GM04503 (cell line): ENCODE data around the gene DCTN4.
"Not testable (repeated sequence)": the region's sequence is repeated elsewhere in the genome, so short reads cannot be mapped to it uniquely, and the experiment has no call there.

Experiments used
- DNase-seq: peaks from one replicate; pipeline ENCODE4 v3.0.0-alpha.2; 2012; ENCODE audit warnings: low read depth

The DCTN4 gene

DNA sequence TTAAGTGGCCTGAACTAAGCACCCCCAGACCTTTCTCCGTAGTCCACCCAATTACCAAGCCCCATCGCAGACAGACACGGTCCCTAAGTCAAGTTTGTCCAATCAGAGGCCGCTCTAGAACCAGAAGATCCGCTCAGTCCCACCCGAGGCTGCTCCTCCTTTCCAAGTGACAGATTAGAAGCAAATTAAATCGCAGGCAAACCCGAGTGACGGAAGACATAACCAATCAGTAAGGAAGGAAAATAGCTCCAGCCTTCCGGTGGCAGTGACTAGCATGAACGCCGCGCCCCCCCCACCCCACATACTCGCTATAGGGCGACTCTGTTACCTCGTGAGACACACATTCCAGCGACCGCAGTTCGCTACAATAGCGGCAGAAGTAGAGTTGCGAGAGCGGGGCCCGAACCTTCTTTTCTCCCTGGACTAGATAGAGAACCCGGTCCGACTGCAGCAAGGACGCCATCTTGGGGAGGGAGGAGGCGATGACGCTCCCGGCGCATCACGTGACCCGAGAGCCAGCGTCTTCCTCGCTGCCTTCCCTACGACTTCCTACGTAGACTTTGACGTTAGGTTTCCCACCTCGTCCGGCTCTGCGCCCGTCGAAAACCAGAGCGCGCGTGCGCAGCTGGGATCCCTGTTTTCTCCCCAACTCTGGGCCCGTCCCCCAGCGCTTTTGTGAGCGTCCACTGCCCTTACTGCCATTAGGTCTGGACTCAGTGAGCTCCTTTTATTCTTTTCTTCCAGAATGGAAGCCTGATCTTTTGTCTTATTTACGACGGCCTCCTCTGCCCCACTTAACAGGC is at the start of gene DCTN4:
Gene DCTN4 (minus strand): TSS at position 487 of the 803 bp plus-strand sequence. CDS start 24 bp downstream, at position 463.
- peak; percentile 99 for DNase-seq

DNA sequence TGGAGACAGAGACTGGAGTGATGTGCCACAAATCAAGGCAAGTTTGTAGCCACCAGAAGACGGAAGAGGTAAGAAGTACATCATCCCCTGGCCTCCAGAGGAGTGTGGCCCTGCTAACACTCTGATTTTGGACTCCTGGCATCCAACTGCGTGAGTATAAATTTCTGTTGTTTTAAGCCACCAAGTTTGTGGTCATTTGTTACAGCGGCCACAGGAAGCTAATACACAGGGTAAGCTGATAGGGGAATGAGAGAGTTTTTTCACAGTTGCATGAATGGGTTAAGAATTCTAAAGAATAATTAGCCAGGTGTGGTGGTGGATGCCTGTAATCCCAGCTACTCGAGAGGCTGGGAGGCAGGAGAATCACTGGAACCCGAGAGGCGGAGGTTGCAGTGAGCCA is 45.6 kb upstream of the DCTN4 start:
- no peak for DNase-seq

DNA sequence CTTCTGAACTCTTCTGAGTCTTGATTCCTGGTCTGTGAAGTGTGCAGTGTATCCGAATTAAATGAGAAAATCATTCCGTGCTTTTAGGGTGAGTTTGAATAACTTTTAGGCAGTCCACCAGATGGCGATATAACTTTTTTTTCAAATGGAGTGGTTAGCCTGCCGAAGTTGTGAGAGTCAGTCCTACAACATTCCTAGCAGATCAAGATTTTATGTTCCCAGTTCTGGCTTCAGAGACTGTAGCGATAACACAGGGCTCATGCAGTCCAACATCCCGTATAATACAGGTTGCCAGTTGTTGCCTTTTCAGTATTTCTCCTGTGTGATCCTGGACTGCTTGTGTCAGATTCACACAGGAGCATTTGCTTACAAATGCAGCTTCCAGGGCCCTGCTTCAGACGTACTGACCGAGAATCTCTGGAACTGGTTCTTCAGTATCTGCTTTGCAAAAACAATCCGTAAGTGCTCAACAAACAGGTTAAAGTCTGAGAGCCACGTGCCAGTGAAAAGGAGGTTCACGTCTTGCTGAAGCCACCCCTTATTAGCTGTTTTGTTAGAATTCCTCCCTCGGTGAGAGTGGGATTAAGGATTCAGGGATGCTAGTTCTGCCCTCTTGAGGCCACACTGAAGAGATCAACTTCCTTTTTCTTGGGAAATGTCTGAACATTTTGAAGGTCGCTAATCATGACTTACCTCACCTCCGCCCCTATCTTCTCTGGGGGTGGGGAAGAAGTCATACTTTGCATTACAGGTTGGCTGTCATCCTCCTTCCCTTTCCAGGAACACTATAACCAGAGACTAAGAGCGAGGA is 42.5 kb upstream of the DCTN4 start:
- DNase-seq, result peak; percentile 50

GRCh38 chr5:150797384-150797783 is 38.6 kb upstream of the DCTN4 start:
- no peak for DNase-seq

GRCh38 chr5:150794927-150795326 is 36.1 kb upstream of the DCTN4 start:
- DNase-seq, result no peak

DNA sequence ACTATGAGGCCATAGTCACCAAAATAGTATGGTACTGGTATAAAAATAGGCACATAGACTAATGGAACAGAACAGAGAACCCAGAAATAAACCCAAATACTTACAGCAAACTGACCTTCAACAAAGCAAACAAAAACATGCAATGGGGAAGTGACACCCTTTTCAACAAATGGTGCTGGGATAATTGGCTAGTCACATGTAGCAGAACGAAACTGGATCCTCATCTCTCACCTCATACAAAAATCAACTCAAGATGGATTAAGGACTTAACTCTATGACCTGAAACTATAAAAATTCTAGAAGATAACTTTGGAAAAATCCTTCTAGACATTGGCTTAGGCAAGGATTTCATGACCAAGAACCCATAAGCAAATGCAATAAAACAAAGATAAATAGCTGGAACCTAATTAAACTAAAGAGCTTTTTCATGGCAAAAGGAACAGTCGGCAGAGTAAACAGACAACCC is 34.6 kb upstream of the DCTN4 start:
- not testable (repeated sequence) for DNase-seq

- no peak for DNase-seq
Measured at GRCh38 chr5:150791536-150791935, 32.7 kb upstream of the DCTN4 start.

GRCh38 chr5:150789943-150790611 is 31.3 kb upstream of the DCTN4 start:
- DNase-seq, result peak; percentile 98

GRCh38 chr5:150789450-150789849 is 30.6 kb upstream of the DCTN4 start:
- no peak for DNase-seq

DNA sequence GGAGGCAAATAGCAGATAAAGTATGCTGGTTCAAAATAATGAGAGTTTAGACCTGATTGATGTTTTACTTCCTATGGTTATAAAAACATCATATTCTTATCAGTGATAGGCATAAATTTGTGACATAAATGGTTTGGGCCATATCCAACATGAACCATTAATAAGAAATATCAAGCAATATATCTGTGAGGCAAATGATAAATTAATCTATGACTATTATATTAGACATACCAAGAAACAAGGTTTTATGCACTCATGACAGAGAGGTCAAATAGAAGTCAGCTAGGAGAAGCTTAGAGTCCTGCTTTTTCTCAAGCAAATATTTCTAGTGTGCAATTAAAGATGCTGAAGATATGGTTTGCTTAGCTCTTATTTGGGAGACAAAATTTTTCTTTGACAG is 30.2 kb upstream of the DCTN4 start:
- DNase-seq, result no peak

DNA sequence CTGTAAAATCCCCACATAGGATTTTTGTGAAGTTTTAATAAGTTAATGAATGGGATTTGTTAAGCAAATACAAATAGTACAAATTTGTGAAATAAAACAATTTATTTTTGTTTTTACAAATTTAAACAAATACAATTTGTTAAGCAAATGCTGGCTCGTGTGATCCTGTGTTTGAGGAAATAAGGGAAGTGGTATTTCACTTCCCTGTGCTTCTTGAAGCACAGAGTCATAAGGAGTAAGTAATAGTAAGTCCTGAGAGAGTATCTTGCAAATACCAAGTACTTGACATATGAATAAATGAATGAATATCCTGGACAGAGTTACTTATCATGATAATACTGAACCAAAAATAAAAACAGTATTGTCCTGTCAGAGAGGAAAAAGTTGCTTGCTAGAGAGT is 28.8 kb upstream of the DCTN4 start:
- DNase-seq, result no peak

DNA sequence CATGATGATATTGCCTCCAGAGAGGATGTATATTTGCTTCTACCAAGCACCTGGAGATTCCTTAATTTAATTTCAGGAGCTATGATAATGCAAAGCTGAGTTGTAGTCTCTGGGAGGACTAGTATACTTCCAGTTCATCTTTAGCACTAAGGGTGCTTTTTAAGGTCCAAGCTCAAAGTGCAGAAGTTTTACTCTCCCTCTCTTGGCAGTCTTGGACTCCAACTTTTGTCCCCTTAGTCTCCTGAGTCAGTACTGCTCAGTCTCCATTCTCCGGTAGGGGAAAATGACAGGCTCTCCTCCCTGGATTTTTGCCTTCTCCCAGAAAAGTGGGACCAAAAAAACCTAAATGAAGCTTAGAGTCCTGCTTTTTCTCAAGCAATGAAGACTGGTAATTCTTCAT is 28.1 kb upstream of the DCTN4 start:
- DNase-seq, result no peak

DNA sequence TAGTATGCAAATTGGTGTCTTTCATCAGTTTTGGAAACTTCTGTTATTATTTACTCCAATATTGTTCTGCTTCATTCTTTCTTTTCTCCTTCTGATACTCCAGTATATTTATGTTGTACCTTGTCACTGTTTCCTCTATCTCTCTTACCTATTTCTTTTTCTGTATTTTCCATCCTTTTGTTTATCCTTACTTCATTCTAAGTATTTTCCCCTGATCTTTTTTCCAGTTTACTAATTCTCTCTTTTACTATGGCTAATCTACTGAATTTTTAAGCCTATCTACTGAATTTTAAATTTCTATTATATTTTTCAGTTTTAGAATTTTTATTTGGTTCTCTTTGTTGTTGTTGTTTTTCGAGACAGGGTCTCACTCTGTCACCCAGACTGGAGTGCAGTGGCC is 27.1 kb upstream of the DCTN4 start:
- no peak for DNase-seq

DNA sequence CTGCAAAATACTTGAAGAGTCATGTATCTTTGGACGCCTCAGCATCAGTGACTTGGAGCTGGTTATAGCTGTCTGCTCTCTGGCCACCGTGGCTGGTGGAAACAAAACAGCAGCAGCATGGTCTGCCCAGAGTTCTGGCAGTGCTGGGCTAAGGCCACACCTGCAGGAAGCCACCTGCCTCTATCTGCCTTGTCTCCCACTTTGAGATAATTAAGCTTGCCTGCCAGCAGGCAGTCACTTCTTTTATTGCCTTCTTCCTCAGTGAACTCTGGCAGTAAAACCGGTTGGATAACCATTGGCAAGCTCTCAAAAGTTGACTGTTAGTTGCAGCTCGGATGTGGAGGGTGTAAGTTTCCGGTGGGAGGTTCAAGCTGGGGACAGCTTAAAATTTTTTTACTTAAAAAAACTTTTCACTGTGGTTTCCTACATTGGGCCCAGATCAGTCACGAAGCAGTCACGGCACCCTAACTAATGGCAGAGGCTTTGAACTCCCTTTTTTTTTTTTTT is 24.7 kb upstream of the DCTN4 start:
- DNase-seq, result peak; percentile 96

DNA sequence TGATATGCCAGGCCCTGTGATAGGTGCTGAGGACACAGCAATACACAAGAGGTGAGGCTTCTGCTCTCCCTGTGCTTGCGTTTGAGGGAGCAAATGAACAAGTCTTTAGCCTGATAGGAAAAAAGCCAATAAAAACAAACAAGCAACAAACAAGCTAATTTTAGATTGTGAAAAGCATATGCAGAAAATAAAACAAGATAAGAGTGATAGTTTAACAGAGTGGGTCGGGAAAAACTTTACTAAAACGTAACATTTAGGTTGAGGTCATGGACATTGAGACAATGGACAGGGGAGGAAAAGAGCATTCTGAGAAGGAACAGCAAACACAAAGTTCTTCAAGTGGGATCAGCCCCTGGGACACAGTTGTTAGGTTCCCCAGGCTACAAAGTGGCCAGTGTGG is 24.0 kb upstream of the DCTN4 start:
- no peak for DNase-seq

DNA sequence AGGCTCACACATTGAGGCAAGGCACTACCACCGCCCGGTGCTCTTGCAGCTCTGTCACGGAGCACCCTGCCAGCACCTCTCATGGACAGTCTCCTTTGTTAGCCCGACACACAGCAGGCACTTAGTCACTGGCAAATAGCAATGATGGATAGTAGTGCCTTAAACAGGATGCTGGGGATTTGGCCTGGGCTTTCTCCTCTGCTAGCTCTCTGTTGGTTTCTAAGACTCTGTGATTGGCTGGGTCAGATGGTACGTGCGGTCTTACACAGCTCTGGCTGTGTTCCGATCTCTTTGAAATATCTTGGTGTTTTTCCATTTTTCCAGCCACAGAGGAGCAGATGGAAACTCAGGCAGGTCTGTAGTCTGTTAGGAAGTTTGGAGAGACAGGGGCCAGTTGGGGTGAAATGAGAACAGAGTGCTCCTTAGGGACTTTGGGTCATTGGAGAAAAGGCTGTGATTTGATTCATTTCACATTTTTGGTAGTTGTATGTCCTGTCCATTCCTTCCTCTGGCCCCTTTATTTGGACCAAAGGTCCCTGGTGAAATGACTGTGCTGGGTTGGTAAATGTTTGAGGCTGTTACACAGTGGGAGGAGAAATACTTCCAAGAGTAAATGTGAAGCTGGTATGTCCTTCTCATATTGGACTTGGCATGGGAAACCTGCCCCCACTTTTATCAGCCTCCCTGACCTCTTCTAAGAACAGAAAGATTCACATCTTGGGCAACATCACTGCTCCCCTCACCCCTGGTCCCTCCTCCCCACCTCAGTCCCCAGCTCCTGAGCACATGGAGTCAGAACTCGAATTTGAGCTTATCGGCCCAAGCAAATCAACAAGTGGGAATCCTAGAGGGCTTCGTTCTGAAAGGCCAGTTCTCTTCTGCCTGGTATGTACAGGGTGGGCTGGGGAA is 23.1 kb upstream of the DCTN4 start:
- DNase-seq, result peak; percentile 98

DNA sequence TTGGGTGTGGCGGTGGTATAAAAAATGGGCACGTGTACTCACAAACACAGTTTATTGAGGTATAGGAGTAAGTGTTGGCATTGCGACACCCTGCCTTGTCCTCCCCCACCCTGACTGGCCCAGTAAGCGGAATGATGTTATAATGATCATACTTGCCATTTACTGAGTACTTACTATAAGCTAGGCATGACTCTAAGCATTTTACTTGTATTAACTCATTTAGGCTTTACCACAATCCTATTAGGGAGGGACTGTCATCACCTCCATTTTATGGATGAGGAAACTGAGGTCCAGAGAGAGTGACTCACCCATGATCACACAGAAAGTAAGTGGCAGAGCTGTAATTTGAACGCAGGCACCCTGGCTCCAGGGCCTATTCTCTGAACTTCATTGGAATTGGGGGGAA is 22.0 kb upstream of the DCTN4 start:
- DNase-seq, result peak; percentile 85

DNA sequence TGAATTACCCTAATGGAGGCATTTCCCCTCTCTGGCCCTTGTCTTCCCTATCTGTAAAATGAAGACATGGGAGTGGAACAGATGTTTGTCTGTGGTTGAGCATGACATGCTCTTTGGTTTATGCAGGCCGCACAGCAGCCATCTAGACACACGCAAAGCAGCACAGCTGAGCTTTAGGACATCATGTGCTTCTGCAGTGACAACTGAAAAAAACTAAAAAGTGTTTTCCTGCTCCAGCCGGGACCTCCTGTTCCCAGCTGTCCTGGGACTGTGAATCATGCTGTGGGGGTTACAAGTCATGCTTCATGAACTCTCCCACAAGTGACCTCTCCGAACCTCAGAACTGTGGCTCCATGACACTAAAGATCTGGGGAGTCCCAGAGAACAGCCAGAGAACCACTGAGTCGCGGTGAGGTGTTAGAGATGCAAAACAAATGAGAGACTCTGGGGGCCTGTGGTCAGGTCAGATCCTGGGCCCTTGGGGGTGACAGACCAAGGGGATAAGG is 21.4 kb upstream of the DCTN4 start:
- no peak for DNase-seq

DNA sequence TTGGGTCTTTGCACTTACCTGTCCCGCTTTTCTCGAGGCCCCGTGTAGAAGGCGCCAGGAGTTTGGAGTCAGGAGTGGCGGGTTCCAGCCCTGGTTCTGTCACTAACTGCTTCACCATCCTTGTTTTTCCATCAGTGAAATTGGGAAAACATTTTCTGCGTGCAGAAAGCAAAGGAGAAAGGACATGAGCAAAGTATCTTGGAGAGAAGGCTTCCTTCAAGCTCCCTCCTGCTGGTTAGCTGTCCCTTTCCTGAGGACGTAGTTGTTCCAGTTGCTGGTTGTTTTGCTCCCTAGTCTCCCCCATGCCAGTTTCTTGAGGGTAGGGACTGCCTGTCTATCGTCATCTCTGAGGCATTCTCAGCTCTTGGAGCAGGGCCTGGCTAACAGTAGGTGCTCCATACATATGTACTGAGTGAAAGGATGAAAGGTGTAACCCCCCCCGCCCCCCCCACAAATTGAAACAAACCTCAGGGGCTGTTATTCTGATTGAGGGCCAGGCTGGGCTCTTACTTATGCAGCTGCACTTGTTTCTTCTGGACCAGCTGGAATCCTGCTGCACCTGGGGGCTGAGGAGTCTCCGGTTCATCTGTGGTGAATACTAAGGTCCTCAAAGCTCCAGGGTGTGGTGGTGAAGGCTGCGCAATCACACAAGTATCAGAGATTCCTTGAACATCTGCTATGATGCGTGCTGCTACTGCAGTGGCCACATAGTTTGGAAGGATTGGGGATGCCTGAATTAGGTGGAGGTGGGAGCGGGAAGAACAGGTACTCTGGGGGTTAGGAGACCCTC is 20.8 kb upstream of the DCTN4 start:
- DNase-seq, result no peak
